GM12878 (cell line): ENCODE measurements around the gene CNTNAP2.

Experiments
- GABPA ChIP-seq: IDR thresholded peaks from 2 replicates; pipeline ENCODE4 v1.6.1; 2014; ENCODE audit warnings: antibody characterized with exemption, low read depth, mild to moderate bottlenecking, inconsistent platforms
- POLR2A ChIP-seq: IDR thresholded peaks from 2 replicates; pipeline ENCODE4 v1.6.1; 2011; ENCODE audit warnings: low read depth, mild to moderate bottlenecking, low read length
- RCOR1 ChIP-seq: conservative IDR thresholded peaks from 2 replicates; pipeline ENCODE4 v1.6.1; 2012; ENCODE audit warnings: low read depth, low read length, improper control_type of control experiment
- TF ChIP-seq, protein P1 (sequence below): fragments of 450-650 bp; IDR thresholded peaks from 2 replicates; pipeline ENCODE4 v1.6.1; 2018; ENCODE audit warnings: mild to moderate bottlenecking, low read depth, moderate library complexity; ENCODE audit not compliant: partially characterized antibody

DNA sequence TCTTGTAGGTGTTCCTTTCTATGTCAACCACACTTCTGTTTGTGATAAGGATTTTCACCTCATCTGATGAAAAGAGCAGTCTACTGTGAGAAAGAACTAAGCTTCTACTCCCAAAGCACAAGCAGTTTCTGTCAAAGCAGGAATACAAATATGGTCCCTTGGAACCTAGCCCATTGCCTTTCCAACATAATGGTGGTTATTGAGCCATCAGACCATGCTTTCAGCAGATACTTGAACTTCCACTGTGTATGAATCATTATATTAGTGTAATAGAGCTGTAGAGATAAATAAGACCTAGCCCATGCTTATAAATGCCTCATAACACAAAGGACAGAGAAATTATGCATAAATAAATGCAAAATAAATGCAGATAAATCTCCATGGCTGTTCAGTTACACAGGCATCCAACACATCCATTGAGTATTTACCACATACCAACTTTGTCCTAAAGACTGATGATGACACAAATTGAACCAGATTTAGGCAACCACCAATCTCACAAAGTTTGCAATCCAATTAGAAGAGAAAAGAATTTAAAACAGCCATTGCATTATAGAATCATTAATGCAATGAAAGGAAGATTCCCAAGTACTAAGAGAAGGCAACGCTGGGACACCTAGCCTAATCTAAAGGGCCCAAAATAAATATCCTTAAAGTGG is 1744.6 kb downstream of the CNTNAP2 start:
- TF ChIP-seq RCOR1 (no peak), GABPA (no peak), POLR2A (no peak)
- TF ChIP-seq, protein P1, sequence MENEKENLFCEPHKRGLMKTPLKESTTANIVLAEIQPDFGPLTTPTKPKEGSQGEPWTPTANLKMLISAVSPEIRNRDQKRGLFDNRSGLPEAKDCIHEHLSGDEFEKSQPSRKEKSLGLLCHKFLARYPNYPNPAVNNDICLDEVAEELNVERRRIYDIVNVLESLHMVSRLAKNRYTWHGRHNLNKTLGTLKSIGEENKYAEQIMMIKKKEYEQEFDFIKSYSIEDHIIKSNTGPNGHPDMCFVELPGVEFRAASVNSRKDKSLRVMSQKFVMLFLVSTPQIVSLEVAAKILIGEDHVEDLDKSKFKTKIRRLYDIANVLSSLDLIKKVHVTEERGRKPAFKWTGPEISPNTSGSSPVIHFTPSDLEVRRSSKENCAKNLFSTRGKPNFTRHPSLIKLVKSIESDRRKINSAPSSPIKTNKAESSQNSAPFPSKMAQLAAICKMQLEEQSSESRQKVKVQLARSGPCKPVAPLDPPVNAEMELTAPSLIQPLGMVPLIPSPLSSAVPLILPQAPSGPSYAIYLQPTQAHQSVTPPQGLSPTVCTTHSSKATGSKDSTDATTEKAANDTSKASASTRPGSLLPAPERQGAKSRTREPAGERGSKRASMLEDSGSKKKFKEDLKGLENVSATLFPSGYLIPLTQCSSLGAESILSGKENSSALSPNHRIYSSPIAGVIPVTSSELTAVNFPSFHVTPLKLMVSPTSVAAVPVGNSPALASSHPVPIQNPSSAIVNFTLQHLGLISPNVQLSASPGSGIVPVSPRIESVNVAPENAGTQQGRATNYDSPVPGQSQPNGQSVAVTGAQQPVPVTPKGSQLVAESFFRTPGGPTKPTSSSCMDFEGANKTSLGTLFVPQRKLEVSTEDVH, result no peak
